VCaP (cell line): ENCODE data around the gene MARCHF9.

Experiments
- H3K27ac ChIP-seq: fragments of 450-650 bp; 2 replicates; pipeline ENCODE4 v1.5.1; 2017
- CTCF ChIP-seq: fragments of 450-650 bp; conservative IDR thresholded peaks from 2 replicates; pipeline ENCODE4 v1.5.1; 2017; ENCODE audit warnings: mild to moderate bottlenecking, moderate library complexity

Gene MARCHF9

GRCh38 chr12:57755454-57756372 is 810 bp downstream of the MARCHF9 start:
- H3K27ac ChIP-seq, result peak overlapping the region; percentile 90
- TF ChIP-seq CTCF, result no peak

- peak; percentile 64 for TF ChIP-seq CTCF
- H3K27ac ChIP-seq, result peak overlapping the region; percentile 90
These were observed 1.8 kb downstream of the MARCHF9 start for GRCh38 chr12:57756406-57757341.

GRCh38 chr12:57757771-57758170 is 2.9 kb downstream of the MARCHF9 start:
- H3K27ac ChIP-seq, result no peak overlapping the region
- no peak for TF ChIP-seq CTCF

GRCh38 chr12:57758552-57759359 is 3.9 kb downstream of the MARCHF9 start:
- no peak overlapping the region for H3K27ac ChIP-seq
- TF ChIP-seq CTCF, result no peak

GRCh38 chr12:57759360-57759980 is 4.6 kb downstream of the MARCHF9 start:
- H3K27ac ChIP-seq, result no peak overlapping the region
- peak; percentile 88 for TF ChIP-seq CTCF

- TF ChIP-seq CTCF, result no peak
- no peak overlapping the region for H3K27ac ChIP-seq
These were observed 5.6 kb downstream of the MARCHF9 start for GRCh38 chr12:57760347-57760982.
